ENCODE results near the gene NUP155.

DNA sequence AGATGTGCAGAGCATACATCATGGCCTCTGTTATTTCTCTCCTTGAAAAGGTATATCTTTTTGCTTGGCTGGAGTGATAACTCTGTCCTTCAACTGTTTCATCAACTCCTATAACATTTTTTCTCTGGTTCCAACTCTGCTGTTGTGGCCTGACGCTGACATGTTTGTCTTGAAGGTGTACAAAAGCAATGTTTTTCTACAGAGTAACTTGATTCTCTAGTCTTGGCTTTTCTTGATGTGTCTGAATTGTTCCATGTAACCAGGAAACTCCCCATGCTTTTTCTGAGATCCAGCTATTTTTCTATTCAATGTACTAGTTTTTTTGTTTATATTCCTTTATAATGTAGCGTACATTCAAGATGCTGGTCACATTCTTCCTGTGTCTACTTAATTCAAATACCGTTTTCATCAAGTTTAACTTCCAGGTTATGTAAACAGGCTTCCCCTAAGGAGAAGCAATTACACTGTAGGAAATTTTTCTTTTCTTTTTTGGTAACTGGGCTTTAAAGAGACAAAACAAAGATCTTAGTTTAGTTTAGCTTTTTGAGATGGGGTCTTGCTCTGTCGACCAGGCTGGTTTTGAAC, 115.0 kb downstream of the NUP155 start:
- no peak for TF ChIP-seq POLR2A (IDR thresholded peaks at IDR 0.05)
- TF ChIP-seq, protein P1, sequence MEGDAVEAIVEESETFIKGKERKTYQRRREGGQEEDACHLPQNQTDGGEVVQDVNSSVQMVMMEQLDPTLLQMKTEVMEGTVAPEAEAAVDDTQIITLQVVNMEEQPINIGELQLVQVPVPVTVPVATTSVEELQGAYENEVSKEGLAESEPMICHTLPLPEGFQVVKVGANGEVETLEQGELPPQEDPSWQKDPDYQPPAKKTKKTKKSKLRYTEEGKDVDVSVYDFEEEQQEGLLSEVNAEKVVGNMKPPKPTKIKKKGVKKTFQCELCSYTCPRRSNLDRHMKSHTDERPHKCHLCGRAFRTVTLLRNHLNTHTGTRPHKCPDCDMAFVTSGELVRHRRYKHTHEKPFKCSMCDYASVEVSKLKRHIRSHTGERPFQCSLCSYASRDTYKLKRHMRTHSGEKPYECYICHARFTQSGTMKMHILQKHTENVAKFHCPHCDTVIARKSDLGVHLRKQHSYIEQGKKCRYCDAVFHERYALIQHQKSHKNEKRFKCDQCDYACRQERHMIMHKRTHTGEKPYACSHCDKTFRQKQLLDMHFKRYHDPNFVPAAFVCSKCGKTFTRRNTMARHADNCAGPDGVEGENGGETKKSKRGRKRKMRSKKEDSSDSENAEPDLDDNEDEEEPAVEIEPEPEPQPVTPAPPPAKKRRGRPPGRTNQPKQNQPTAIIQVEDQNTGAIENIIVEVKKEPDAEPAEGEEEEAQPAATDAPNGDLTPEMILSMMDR (IDR thresholded peaks at IDR 0.05 in 4 of 5, conservative IDR thresholded peaks at IDR 0.05 in 1 of 5), result no peak

Data from gastrocnemius medialis (tissue), 4 donors.